ENCODE results near the gene SLX9.
"Not testable (repeated sequence)": the region's sequence is repeated elsewhere in the genome, so short reads cannot be mapped to it uniquely, and the experiment has no call there.

SLX9 gene

GRCh38 chr21:45020629-45021427 is 81.0 kb downstream of the SLX9 start:
- peak; percentile 42 for DNase-seq

- DNase-seq: no peak
Observed at GRCh38 chr21:45021428-45022347, 81.9 kb downstream of the SLX9 start.

GRCh38 chr21:45022348-45022675 is 82.5 kb downstream of the SLX9 start:
- no peak for DNase-seq

GRCh38 chr21:45022736-45023135 is 82.9 kb downstream of the SLX9 start:
- DNase-seq: peak; percentile 30

- not testable (repeated sequence) for DNase-seq
Observed at GRCh38 chr21:45024516-45024915, 84.7 kb downstream of the SLX9 start.

- DNase-seq: peak; percentile 23
Observed at GRCh38 chr21:45026066-45026745, 86.4 kb downstream of the SLX9 start.
